ENCODE results near the gene XPR1.
A peak's percentile ranks its signal among the peaks of the same experiment; 100 is the strongest.

The XPR1 gene

DNA sequence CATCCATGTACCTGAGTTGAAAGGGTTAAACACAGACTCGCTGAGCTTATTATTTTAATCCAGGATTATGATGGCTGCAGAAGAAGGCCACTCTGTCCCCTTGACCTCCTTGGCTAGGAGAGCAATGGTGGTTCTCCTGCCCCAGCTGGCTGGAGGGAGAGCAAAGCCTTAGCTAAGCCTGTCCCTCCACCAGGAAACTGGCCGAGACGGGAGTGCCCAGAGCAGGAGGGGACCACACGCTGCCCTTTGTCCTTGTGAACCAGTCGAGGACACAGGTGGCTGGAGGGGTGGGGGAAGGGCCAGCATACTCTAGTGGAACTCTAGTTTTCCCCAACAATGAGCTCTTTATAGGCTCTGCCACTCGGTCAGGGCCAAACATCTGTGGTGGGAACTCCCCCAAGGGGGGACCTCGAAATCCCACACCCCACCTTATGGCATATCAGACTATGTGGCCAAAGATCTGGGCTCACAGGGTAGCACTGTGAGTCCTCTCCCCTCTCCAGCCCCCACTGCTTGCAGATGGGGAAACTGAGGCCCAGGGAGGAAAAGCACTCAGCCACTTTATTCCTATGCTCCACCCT is 293.7 kb downstream of the XPR1 start:
- DNase-seq (ENCODE audit: extremely low read depth in 1 of 2, low read depth in 1 of 2), result no peak

DNA sequence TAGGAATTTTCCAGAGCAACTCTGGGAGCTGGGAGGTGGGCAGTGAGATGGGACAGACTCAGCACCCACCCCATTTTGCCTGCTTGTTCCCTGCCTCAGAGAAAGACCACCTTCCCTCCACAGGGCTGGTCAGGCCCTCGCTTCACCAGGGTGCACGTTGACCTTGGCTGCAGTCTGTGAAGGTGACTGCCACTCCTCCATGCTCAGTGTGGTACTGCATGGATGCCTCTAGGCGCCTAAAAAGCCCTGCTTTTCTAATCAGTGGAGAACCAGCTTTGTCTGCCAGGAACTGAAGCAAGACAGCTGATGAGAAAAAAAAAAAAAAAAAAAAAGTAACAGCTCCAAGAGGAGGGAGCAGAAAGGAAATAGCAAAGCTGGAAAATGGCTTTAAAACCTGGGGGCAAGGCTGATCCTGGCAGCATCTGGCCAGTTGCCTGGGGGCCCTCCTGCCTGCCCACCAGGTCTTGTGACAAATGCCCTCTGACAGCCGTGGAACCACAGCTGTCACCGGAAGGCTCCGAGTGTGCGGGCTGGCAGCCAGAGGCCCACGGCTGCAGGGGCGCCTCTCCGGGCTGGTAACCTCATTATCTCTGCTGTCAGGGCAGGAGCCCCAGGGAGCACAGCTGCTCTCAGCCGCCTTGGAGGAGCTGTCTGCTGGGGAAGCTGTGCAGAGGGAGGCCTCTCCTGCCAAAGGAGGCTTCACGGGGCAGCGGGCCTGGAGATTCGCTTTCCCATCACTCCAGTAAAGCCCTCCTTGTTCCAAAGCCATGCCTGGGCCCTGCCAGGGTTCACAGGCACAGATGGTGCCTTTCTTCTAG is 294.6 kb downstream of the XPR1 start:
- DNase-seq (ENCODE audit: extremely low read depth in 1 of 2, low read depth in 1 of 2), result peak in 1 of 2 donors; percentile 2

DNA sequence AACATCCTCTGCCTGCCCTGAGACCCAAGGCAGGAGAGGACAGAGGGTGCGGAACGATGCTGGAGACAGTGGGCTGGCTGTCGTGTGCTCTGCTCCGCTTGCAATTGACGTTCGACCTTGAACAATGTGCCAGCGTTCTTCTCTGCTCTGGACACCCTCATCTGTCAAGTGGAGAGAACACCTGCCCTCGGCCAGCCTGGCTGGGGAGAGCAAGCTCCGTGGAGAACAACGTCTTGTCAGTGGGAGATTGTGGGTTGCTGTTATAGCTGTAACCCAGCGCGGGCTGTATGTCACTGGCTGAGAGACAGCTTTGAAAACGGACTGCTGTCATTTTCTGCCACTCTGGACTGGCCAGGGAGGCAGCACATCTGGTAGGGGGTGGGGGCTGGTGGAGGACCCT is 295.5 kb downstream of the XPR1 start:
- DNase-seq (ENCODE audit: extremely low read depth in 1 of 2, low read depth in 1 of 2), result no peak

DNA sequence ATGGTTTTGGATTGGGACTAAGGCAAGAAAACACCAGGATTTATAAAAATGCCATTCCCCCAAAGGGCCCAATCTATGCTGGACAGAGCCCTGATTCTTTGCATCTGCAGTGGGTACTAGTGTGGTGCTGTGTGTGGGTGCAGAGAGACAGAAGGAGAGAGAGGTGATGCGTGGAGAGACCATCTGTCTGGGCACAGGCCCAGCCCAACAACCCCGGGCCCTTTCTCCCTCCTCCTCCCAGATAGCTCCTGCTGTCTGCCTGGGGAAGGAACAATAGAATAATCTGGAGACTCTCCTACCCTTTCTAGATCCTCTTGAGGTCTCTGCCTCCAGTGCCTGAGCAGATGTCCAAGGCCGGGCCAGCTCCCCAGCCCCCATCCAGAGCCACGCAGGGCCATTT is 296.0 kb downstream of the XPR1 start:
- no peak for DNase-seq (ENCODE audit: extremely low read depth in 1 of 2, low read depth in 1 of 2)

DNA sequence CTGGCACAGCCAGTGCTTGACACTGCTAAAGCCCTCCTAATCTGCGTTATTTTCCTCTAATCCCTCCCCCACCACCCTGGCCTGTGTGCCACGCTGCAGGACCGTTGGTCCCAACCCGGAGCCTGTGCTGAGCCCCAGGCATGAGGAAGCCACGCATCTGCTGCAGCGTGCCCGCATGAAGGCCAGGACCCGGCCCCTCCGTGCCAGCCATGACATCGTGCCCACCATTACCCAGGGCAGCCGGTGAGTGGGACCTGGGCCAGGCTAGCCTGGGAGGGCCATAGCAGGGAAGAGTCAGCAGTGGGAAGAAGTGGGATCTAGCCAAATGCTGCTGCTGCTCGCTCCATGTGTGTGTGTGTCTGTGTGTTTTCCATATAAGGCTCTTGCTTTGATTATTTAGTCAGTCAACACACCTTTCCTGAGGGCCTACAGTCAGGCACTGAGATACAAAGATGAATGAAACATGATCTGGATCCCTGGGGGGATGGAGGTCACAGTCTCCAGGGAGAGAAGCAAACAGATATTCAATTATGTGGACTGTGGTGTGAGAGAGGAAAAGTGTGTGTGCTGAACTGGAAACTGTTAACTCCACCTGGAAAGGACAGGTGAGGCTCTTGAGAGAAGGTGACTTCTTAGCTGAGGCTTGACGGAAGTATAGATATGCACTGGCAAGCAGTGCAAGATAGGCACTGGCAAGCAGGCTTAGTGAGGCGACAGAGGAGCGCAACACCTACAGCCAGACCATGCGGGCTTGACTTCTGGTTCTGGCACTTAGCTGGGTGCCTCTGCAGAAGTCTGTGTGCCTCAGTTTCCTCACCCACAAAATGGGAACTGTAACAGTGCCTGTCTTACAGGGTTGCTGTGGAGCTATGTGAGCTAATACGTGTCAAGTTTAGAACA is 296.8 kb downstream of the XPR1 start:
- DNase-seq (ENCODE audit: extremely low read depth in 1 of 2, low read depth in 1 of 2), result no peak

DNA sequence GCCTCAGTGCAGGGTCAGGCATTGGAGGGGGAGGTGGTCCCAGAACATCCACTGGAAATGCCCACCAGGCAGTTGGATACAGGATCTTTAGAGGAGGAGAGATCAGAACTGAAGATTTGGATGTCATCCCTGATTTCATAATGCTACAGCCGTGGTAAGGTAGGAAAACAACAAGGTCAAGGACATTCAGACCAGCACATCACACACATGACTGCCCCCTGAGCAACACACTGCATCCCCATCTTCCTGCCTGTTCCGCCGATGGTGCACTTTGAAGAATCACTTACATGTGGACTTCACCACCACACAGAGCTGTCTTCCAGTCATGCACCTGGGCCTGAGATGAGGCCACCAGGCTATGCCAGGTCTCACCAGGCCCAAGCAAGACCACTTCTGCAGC is 297.6 kb downstream of the XPR1 start:
- DNase-seq (ENCODE audit: extremely low read depth in 1 of 2, low read depth in 1 of 2), result no peak

DNA sequence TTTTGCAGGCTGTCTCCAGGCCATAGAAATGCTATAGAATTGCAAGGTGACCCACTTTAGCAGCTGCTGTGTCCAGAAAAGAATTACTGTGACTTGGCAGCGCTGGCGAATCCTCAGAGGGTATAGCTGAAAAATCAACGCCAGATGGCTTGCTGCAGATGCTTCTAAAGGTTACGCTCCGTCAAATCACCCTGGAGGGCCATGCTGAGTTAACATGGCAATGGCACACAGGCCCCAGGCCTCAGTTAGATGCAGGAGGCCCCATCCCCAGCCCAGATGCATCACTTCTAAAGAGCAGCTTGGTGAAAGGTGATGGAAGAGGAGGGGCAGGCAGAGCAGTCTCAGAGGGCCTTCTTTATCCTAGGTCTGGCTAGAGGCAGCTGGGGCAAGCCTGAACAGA is 298.9 kb downstream of the XPR1 start:
- no peak for DNase-seq (ENCODE audit: extremely low read depth in 1 of 2, low read depth in 1 of 2)

DNA sequence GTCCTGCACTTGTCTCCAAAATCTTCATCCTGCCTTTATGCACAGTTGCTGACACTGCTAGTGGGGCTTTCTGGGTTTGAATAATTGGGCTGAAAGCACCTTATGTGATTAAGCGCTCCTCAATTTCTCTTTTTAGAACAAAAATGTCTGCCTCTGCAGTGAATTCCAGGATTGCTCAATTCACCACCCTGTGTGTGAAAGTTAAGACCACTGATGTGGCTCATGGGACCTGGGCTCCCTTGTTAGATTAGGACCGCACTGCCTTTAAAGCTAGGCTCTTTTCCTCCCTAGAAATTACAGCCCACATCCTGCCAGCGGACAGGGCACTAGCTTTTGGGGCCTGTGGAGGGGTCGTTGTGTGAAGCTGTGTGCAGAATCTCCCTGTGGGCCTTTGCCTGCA is 299.7 kb downstream of the XPR1 start:
- no peak for DNase-seq (ENCODE audit: extremely low read depth in 1 of 2, low read depth in 1 of 2)

DNA sequence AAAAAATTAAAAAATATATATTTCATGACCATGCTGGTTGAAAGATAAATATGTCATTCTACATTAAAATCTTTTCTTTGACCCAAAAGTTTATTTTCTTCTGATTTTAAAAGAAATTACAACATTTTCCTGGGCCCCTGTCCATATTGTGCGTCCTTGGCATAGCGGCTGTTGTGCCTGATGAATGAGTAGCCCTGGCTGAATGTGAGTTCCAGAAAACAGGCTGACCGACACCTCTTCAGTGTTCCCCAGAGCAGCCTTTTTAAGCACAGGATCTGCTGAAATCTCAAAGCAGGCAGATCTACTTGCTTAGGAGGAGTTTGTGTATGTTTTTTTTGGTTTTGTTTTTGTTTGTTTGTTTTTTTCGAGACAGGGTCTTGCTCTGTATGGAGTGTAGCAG is 300.6 kb downstream of the XPR1 start:
- DNase-seq (ENCODE audit: extremely low read depth in 1 of 2, low read depth in 1 of 2), result no peak

DNA sequence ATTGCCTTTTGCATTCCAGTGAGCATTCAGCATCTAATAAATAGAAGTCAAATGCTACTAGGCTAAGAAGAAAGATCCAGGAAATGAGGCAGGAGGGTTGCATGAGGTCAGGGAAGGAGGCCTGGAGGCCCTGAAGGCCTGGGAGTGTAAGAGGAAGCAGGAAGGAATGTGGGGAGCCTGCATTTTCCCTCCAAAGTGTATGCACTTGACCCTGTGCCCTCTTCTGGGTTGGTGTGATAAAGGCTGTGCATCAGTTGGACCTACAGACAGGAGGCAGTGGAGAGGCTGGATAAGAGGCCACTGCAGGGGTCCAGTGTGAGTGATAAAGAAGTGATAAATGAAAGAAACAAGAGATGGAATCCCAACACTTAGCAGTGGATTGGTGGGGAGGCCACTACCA is 301.3 kb downstream of the XPR1 start:
- DNase-seq (ENCODE audit: extremely low read depth in 1 of 2, low read depth in 1 of 2), result no peak

DNA sequence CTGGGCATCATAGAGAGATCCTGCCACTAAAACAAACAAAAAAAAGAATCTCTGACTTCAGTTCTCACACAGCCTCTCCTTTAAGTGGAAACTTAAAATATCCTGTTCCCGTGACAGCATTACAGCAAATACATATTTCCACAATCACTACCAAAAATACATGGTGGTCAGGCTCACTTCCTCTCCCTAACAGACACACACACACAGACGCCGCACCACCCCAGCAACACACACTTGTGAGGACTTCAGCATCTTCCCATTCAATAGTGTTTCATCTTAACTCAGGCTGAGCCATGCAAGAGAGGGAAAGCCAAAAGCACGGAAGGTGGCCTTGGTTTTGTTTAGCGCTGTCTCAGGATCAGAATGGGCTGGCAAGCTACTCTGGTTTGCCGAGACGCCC is 302.7 kb downstream of the XPR1 start:
- no peak for DNase-seq (ENCODE audit: extremely low read depth in 1 of 2, low read depth in 1 of 2)

DNA sequence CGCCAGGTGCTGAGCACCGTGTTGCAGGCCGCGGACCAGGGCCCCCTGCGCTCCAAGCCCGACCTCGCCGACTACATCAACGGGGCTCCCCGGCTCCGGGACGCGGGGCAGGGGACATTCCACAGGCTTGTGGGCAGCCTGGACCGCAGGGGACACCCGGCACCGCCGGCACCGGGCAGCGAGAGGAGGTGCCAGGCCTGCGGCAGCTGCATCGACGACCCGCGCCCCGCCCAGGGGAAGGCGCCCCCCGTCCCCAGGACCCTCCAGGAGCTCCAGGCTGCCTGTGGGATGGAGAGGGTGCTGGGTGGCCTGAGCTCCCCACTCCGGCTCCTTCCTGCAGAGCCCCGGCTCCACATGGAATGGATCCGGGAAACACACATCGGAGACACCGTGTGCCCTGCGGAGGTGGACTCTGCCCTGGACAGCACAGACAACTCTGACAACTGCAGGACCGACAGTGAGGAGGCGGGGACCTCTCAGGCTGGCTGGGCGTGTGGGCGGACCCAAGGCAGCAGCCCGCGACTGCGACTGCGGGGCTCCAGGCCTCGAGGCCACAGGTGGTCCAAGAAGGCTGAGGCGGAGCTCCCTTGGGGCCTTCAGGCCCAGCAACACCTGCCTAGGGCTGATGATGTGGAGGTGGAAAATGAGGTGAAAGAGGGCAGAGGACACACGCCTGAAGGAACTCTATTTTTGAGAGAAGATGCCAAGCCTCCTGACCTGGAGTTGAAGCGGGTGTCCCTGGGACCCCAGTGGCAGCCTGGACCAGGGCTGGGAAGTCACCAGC is 303.7 kb downstream of the XPR1 start:
- no peak for DNase-seq (ENCODE audit: extremely low read depth in 1 of 2, low read depth in 1 of 2)

DNA sequence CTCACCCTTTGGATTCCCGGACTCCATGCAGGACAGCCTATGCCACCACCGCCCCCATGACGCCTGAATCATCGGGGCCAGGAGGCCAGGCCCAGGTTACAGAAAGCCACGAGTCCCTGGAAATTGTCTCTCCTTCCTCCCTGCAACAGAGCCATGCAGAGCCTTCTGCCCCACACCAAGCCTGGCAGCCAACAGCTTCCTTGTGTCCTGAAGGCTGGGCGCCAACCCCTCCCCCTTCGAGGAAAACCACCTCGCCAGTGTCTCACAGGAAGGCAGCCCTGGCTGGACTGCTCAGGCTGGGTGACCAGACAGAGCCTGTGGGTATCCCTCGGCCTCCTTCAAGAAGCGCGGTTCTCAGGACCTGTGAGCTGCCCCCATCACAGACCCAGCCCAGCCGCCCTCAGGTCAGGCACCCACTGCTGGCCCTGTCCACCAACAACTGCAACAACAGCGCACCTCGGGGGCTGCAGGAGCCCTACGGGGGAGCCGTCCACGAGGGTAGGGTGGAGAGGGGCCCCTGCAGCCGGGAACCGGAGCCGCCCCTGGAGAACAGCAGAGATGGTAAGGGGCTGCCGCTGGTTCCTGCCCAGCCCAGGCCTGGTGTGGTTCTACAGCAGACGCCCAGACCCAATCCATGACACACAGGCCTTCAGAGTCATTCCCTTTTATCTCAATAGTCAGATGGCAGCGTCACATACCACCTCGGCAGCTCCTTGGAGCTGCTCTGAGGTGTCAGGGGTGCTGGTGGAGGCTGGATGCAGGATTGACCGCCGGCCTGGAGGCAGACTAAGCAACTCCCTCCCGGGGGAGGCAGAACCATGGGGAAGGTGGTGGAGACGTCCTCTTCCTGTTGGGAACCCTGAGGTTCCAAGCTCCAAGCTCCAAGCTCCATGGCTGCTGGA is 304.5 kb downstream of the XPR1 start:
- DNase-seq (ENCODE audit: extremely low read depth in 1 of 2, low read depth in 1 of 2), result no peak

DNA sequence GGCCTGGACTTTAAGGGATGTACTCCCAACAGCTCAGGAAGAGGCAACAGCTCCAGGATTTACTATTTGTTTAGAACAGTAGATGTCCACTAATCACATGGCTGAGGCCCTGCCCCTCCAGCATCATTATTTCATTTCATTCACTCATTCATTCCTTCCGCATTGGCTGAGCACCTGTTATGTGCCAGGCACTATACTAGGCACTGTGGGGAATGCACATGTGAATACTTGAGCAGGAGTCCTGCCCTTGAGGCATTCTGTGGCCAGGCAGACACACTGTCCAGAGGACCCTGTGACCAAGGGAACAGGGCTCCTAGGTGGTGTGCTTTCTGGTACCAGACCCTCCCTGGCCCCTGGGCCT is 305.2 kb downstream of the XPR1 start:
- DNase-seq (ENCODE audit: extremely low read depth in 1 of 2, low read depth in 1 of 2), result no peak

DNA sequence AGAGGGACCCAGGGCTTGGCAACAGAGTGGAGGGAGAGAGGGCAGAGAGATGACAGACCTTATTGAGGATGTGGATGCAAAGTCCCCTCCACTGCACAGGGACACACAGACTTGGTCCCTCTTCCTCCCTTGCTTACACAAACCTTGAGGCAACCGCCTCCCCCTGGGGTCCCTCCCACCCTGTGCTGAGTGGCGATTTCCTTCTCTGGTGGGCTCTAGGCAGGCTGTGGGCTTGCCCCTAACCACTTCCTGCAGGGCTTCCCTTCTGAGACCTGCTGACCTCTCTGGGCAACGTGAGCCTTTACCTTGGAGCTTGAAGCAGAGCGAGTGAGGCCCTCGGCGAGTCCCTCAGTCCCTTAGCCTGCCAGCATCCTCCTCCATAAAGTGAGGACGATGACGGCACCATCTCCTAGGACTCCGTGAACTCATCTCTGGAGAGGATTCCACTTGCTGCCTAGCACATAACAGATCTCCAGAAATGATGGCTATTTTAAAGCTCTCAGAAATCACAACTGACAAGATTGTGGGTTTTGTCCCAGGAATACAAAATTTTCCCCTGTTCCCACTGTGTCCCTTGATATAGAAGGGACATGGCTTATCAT is 305.9 kb downstream of the XPR1 start:
- DNase-seq (ENCODE audit: extremely low read depth in 1 of 2, low read depth in 1 of 2), result no peak

DNA sequence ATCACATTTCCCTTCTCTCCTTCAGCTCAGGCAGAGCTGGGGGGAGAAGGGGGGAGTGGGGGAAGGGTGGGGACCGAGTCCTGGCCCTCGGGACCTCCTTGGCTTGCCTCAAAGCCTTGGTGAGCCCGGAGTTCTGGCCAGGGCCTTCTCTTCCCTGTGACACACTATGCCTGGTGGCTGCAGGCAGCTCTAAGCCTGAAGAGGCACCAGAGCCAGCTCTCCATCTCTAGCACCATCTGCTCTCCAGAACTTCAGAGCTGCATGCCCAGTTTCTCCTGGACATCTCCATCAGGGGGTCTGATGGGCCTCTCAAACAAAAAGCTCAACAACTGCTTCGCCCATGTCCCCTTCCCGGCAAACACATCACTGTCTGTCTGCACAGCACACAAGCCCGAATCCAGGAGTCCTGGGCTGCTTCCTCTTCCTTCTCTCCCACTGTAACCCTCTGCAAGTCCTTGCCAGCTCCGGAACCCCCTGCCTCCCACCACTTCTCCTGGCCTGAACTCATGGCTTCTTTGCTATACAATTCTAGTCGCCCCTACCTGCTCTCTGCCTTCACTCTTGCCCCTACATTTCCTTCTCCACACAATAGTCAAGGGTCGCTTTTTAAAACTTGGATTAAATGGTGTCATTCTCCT is 307.4 kb downstream of the XPR1 start:
- no peak for DNase-seq (ENCODE audit: extremely low read depth in 1 of 2, low read depth in 1 of 2)

DNA sequence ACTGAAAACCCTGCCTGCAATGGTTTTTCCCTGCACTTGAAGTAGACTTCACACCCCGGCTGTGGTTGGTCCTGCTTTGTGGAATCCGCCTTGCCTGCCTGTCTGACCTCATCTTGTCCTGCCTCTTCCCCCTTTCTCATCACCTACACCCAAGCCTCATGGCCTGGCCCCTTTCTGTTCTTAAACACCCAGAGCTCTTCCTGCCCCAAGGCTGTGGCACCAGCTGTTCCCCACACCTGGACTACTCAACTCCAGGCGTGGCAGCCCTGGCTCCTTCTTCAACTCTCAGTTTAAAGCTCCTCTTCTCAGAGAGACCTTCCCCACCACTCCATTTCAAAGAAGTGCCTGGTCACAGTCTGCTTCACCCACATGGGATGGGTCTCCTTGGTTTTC is 307.9 kb downstream of the XPR1 start:
- no peak for DNase-seq (ENCODE audit: extremely low read depth in 1 of 2, low read depth in 1 of 2)
